ENCODE data around the gene CHTF18. TPM values are rescaled to one million over a fixed set of nuclear protein-coding genes. Genes with fewer than 3 reads are reported as not detected.

CHTF18 gene
- total and polyA plus RNA-seq, 10 of the 15 experiments (the other 5 are each of a cell fraction or from before 2014, with no cell fraction given): 1.6 to 87.8 (median 19.4) TPM

- FAIRE-seq (no peak), ATAC-seq (no peak), DNase-seq (ENCODE audit: low read depth, low spot score) (no peak)
- ChIA-PET SMC1A (ENCODE audit: uncharacterized antibody, unreplicated experiment) (interaction anchor here (0.6 kb wide), 1 partner anchor 40 kb away, joined by 3 read pairs; no protein-coding TSS in a partner anchor), POLR2A (interaction anchor here (2.1 kb wide), 1 partner anchor 67 kb away, joined by 12 read pairs; the partner anchor contains the start of gene ANTKMT), CTCF (interaction anchor here (5.2 kb wide), 1 partner anchor 75 kb away, joined by 32 read pairs; no protein-coding TSS in a partner anchor), RAD21 (ENCODE audit: unreplicated experiment) (interaction anchor here (1.3 to 1.6 kb wide), 3 partner anchors 50 to 75 kb away, joined by 5 to 10 read pairs (median 10); partner anchors contain the start of gene ANTKMT)
- in situ Hi-C loops (cut with MboI): loop anchor here (5.0 kb wide), 2 partner anchors 45 to 75 kb away; partner anchors contain the start of gene CIAO3
- H3K36me3 ChIP-seq (ENCODE audit: control insufficient read depth in 2 of 2, insufficient read depth in 2 of 2, low read length in 1 of 2): peaks cover 0 to 18% of the 10 kb centered on the region in 2 experiments; a peak in 2 of 4 replicates
- 34% methylated on average over 41 of the region's 47 CpGs for WGBS (ENCODE audit: insufficient coverage, insufficient replicate concordance, low lambda C conversion rate, missing lambda C conversion rate)
- H2AFZ ChIP-seq (ENCODE audit: control insufficient read depth, low read depth, low read length): 0 out of 2 replicates have a peak overlapping the region, but pooled peaks have one; percentile 74
- peak overlapping the region; percentile 89 for H3K4me3 ChIP-seq
- H3K9ac ChIP-seq (ENCODE audit: control insufficient read depth, insufficient read depth, low read length): peak overlapping the region; percentile 90
- no peaks in the 10 kb centered on the region for H3K27me3 ChIP-seq (replicated peaks in 1 of 2; ENCODE audit: control insufficient read depth in 2 of 2, insufficient read depth in 2 of 2, low read length in 1 of 2)
- peaks cover 9% of the 10 kb centered on the region for H3K4me1 ChIP-seq (ENCODE audit: control insufficient read depth, insufficient read depth, low read length)
- peak overlapping the region; percentile 69 for H3K27ac ChIP-seq (ENCODE audit: control insufficient read depth, insufficient read depth)
- no peaks in the 10 kb centered on the region for H4K20me1 ChIP-seq (ENCODE audit: control insufficient read depth, insufficient read depth)
- peak overlapping the region; percentile 85 for H3K4me2 ChIP-seq (ENCODE audit: control insufficient read depth, insufficient read depth)
- no peaks in the 10 kb centered on the region for H3K9me3 ChIP-seq (replicated peaks; ENCODE audit: control insufficient read depth, insufficient read depth, low read length)
- intact Hi-C loops (cut with micrococcal nuclease; ENCODE audit: unreplicated experiment): loop anchor here (5.0 kb wide), 1 partner anchor 45 kb away; the partner anchor contains the start of gene CIAO3
- no TSS peak for BruUV-seq (replicated peaks)
- H3K79me2 ChIP-seq (ENCODE audit: control insufficient read depth, insufficient read depth, low read length): peaks cover 24% of the 10 kb centered on the region
- TF ChIP-seq DPF2 (IDR thresholded peaks at IDR 0.05) (0 out of 2 replicates have a peak, but pooled peaks have one; percentile 23), MLLT1 (IDR thresholded peaks at IDR 0.05) (0 out of 2 replicates have a peak, but pooled peaks have one; percentile 28), ETV6 (conservative IDR thresholded peaks at IDR 0.05 in 1 of 2, IDR thresholded peaks at IDR 0.05 in 1 of 2; ENCODE audit: borderline replicate concordance in 1 of 2, low read depth in 1 of 2) (no peak), SIN3A (IDR thresholded peaks at IDR 0.05; ENCODE audit: low read depth, low read length) (0 out of 2 replicates have a peak, but pooled peaks have one; percentile 23)
Measured at GRCh38 chr16:787321-787966, 976 bp upstream of the CHTF18 start.

All from GM12878 (cell line).